ENCODE measurements around the gene NUMB.

DNA sequence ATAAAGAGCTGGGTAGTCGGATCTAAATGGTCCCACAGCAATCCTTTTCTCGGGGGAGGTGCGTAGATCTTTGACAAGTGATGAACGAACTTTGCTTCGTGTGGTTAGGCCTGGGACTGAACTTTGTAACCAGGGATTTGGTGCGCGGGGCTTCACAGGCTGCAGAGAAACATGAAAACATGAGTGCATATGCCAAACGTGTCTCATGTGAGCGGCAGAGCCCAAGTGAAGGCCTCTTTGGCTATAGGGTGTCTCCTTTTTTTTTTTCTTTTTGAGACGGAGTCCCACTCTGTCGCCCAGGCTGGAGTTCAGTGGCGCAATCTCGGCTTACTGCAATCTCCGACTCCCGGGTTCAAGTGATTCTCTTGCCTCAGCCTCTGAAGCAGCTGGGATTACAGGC is 20.3 kb upstream of the NUMB start:
- TF ChIP-seq POLR2A (IDR thresholded peaks at IDR 0.05) = no peak
- TF ChIP-seq, protein P1, sequence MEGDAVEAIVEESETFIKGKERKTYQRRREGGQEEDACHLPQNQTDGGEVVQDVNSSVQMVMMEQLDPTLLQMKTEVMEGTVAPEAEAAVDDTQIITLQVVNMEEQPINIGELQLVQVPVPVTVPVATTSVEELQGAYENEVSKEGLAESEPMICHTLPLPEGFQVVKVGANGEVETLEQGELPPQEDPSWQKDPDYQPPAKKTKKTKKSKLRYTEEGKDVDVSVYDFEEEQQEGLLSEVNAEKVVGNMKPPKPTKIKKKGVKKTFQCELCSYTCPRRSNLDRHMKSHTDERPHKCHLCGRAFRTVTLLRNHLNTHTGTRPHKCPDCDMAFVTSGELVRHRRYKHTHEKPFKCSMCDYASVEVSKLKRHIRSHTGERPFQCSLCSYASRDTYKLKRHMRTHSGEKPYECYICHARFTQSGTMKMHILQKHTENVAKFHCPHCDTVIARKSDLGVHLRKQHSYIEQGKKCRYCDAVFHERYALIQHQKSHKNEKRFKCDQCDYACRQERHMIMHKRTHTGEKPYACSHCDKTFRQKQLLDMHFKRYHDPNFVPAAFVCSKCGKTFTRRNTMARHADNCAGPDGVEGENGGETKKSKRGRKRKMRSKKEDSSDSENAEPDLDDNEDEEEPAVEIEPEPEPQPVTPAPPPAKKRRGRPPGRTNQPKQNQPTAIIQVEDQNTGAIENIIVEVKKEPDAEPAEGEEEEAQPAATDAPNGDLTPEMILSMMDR (IDR thresholded peaks at IDR 0.05) = no peak
